Measurements from ENCODE around the gene PDZD2.

The PDZD2 gene

GRCh38 chr5:31783086-31783645, 144.2 kb downstream of the PDZD2 start:
- Mint-ChIP-seq H3K4me1 (no peaks in the 10 kb centered on the region), H3K4me3 (no peak overlapping the region), H3K27me3 (no peaks in the 10 kb centered on the region), H3K9me3 (no peaks in the 10 kb centered on the region), H3K27ac (no peak overlapping the region), H3K36me3 (no peaks in the 10 kb centered on the region)

- H3K27me3 Mint-ChIP-seq = no peaks in the 10 kb centered on the region
- H3K27ac Mint-ChIP-seq = no peak overlapping the region
- H3K9me3 Mint-ChIP-seq = no peaks in the 10 kb centered on the region
- H3K4me1 Mint-ChIP-seq = no peaks in the 10 kb centered on the region
- H3K36me3 Mint-ChIP-seq = no peaks in the 10 kb centered on the region
- no peak overlapping the region for H3K4me3 Mint-ChIP-seq
These were observed 144.8 kb downstream of the PDZD2 start for GRCh38 chr5:31783731-31784130.

- no peaks in the 10 kb centered on the region for H3K36me3 Mint-ChIP-seq
- no peak overlapping the region for H3K4me3 Mint-ChIP-seq
- H3K9me3 Mint-ChIP-seq = no peaks in the 10 kb centered on the region
- no peaks in the 10 kb centered on the region for H3K27me3 Mint-ChIP-seq
- no peaks in the 10 kb centered on the region for H3K4me1 Mint-ChIP-seq
- no peak overlapping the region for H3K27ac Mint-ChIP-seq
These were observed 147.2 kb downstream of the PDZD2 start for GRCh38 chr5:31786090-31786631.

DNA sequence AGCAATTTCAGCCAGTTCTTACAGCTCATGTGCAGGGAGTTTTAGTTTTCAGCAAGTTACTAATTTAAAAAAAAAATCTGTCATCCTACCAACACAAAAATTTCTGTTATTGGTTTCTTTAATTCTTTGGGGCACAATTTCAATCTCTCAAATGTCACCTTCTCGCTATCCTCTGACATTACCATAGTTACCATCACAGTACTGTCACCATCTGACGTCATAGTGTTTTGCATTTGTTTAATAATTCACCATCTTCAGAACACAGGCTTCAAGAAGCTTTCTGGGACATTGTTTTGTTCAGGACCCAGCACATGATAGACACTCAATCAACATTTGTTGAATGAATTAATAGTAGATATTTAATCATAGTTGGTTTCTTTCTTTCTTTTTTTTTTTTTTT, 155.1 kb downstream of the PDZD2 start:
- Mint-ChIP-seq H3K36me3 (no peaks in the 10 kb centered on the region), H3K4me3 (no peak overlapping the region), H3K27ac (no peak overlapping the region), H3K4me1 (no peaks in the 10 kb centered on the region), H3K9me3 (no peaks in the 10 kb centered on the region), H3K27me3 (peaks cover 3% of the 10 kb centered on the region)

GRCh38 chr5:31798168-31798567, 159.2 kb downstream of the PDZD2 start:
- Mint-ChIP-seq H3K4me3 (no peak overlapping the region), H3K27ac (no peak overlapping the region), H3K9me3 (no peaks in the 10 kb centered on the region), H3K27me3 (peaks cover 3% of the 10 kb centered on the region), H3K4me1 (no peaks in the 10 kb centered on the region), H3K36me3 (no peaks in the 10 kb centered on the region)

- Mint-ChIP-seq H3K36me3 (no peaks in the 10 kb centered on the region), H3K4me1 (no peaks in the 10 kb centered on the region)
These were observed 161.4 kb downstream of the PDZD2 start for GRCh38 chr5:31800351-31800750.

GRCh38 chr5:31805785-31806400, 167.0 kb downstream of the PDZD2 start:
- no peaks in the 10 kb centered on the region for H3K4me1 Mint-ChIP-seq
- no peak overlapping the region for H3K27ac Mint-ChIP-seq
- H3K27me3 Mint-ChIP-seq = no peaks in the 10 kb centered on the region
- H3K4me3 Mint-ChIP-seq = no peak overlapping the region
- no peaks in the 10 kb centered on the region for H3K9me3 Mint-ChIP-seq
- no peaks in the 10 kb centered on the region for H3K36me3 Mint-ChIP-seq

More at GRCh38 chr5:31800351-31800750, 161.4 kb downstream of the PDZD2 start:
- no peaks in the 10 kb centered on the region for H3K9me3 Mint-ChIP-seq
- no peak overlapping the region for H3K4me3 Mint-ChIP-seq
- H3K27me3 Mint-ChIP-seq = peaks cover 3% of the 10 kb centered on the region
- no peak overlapping the region for H3K27ac Mint-ChIP-seq

- Mint-ChIP-seq H3K27me3 (no peaks in the 10 kb centered on the region), H3K36me3 (no peaks in the 10 kb centered on the region), H3K9me3 (no peaks in the 10 kb centered on the region), H3K27ac (no peak overlapping the region), H3K4me3 (no peak overlapping the region), H3K4me1 (no peaks in the 10 kb centered on the region)
These were observed 167.6 kb downstream of the PDZD2 start for GRCh38 chr5:31806561-31806960.

DNA sequence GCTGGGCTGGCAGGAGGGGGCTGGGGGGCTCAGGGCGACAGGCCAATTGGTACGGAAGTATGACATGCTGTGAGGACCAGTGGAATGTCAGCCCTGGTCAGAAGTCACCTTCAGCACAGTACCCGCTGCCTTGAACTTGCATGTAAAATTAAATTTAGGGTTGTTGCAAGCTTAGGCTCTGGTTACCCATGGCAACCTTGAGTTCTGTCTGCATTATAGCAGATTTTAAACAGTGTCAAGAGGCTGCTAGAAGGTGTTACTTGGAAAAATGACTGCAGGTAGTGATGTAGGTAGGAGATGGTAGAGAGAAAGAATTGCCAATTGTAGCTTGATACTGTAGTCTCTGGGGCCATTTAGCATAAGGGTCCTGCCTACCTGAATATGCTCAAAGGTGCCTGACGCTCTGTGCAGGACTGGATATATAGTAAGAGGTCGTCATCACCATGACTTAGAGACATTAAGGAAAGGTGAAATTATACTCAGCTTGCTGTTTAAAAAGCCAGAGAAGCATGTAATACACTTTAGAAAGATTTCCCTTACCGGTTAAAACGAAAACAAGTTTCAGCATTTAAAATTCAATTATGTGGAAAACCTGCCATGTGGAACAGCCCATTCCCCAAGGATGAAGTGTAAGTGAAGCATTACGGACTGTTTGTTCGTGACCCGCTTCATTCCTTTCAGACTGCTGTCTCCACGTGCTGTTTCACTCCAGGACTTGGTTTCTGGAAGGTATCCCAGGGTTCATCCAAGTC, 169.0 kb downstream of the PDZD2 start:
- Mint-ChIP-seq H3K9me3 (no peaks in the 10 kb centered on the region), H3K27me3 (no peaks in the 10 kb centered on the region), H3K4me1 (no peaks in the 10 kb centered on the region), H3K36me3 (no peaks in the 10 kb centered on the region), H3K27ac (no peak overlapping the region), H3K4me3 (no peak overlapping the region)

DNA sequence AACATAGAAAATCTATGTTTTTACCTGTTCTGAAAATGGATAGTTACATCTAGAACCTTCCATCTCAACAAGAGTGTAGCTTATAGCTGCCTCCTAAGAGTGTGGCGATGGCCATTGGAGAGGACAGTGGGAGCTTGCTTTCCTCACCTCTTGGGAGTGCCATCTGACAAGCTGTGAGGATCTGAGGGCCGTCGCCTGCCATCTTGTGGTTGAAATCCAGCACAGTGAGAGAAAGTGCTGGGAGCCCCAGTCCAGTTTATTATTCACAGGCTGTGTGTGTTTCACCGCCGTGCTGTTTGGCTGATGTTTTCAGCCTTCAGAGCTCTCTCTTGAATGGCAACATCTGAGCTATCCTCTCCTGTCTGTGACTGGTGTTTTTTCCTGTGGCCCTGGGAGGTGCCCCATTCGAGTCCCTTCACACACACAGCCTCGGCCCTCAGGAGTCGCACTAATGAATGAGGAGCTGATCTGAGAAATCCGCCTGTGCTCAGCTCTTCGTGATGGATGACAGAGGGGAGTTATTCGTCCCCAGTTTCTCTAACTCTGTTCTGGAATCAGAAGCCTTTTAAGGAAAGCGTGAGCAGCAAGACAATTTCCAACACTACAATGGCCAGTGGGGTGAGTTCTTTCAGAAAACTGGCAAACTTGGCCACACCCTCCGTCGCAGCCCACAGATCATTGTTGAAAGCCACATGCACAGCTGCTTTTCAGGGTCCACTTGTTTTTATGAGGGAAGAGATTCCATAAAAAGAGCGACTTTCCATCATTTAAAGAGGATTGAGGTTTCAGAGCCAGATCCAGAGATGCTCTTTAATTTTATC, 170.3 kb downstream of the PDZD2 start:
- Mint-ChIP-seq H3K27ac (no peak overlapping the region), H3K4me1 (no peaks in the 10 kb centered on the region), H3K4me3 (no peak overlapping the region), H3K9me3 (no peaks in the 10 kb centered on the region), H3K36me3 (no peaks in the 10 kb centered on the region), H3K27me3 (no peaks in the 10 kb centered on the region)

DNA sequence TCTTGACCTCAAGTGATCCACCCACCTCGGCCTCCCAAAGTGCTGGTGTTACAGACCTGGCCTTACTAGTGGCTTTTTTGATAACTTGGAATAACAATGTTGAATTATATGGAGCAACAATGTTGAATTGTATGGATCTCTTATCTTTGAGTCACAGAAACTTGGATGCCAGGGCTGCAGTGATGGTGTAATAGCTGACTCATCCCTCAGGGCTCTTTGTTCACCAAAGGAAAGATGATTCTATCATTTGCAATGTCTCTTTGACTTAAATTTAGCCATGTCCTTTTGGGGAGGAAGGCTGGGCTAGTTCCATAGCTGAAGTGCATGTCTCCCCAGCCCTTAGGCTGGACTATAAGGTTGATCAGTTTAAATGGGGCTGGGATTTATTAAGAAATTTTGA, 172.3 kb downstream of the PDZD2 start:
- H3K9me3 Mint-ChIP-seq = no peaks in the 10 kb centered on the region
- no peak overlapping the region for H3K27ac Mint-ChIP-seq
- H3K36me3 Mint-ChIP-seq = no peaks in the 10 kb centered on the region
- H3K4me1 Mint-ChIP-seq = no peaks in the 10 kb centered on the region
- no peaks in the 10 kb centered on the region for H3K27me3 Mint-ChIP-seq
- H3K4me3 Mint-ChIP-seq = no peak overlapping the region

DNA sequence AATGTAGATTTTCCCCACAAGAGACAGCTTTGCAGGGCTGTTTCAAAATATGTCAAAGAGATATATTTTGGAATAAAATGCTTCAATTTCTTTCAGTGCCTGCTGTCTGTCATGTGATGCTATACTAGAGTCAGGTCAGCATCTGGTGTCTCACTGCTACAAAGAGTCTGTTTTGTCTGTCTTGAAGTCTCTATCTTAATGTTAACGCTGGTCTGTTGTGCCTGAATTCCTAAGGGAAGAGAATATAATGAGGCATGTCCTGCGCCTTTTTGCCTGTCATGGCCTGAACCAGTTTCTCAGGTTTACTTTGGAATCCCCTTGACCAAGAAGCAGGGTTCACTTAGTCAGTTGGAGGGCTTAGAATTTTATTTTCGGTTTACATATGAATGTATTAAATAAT, 176.4 kb downstream of the PDZD2 start:
- no peaks in the 10 kb centered on the region for H3K9me3 Mint-ChIP-seq
- no peaks in the 10 kb centered on the region for H3K36me3 Mint-ChIP-seq
- H3K4me1 Mint-ChIP-seq = no peaks in the 10 kb centered on the region

GRCh38 chr5:31819926-31820516, 181.1 kb downstream of the PDZD2 start:
- Mint-ChIP-seq H3K9me3 (no peaks in the 10 kb centered on the region), H3K27ac (no peak overlapping the region), H3K36me3 (no peaks in the 10 kb centered on the region), H3K4me3 (no peak overlapping the region), H3K27me3 (peaks cover 3% of the 10 kb centered on the region), H3K4me1 (no peaks in the 10 kb centered on the region)

More for the DNA sequence above, 176.4 kb downstream of the PDZD2 start:
- Mint-ChIP-seq H3K27ac (no peak overlapping the region), H3K4me3 (no peak overlapping the region), H3K27me3 (no peaks in the 10 kb centered on the region)

- Mint-ChIP-seq H3K27ac (no peak overlapping the region), H3K4me3 (no peak overlapping the region), H3K9me3 (no peaks in the 10 kb centered on the region), H3K36me3 (no peaks in the 10 kb centered on the region), H3K27me3 (peaks cover 3% of the 10 kb centered on the region), H3K4me1 (peaks cover 8% of the 10 kb centered on the region)
These were observed 184.5 kb downstream of the PDZD2 start for GRCh38 chr5:31823472-31823871.

DNA sequence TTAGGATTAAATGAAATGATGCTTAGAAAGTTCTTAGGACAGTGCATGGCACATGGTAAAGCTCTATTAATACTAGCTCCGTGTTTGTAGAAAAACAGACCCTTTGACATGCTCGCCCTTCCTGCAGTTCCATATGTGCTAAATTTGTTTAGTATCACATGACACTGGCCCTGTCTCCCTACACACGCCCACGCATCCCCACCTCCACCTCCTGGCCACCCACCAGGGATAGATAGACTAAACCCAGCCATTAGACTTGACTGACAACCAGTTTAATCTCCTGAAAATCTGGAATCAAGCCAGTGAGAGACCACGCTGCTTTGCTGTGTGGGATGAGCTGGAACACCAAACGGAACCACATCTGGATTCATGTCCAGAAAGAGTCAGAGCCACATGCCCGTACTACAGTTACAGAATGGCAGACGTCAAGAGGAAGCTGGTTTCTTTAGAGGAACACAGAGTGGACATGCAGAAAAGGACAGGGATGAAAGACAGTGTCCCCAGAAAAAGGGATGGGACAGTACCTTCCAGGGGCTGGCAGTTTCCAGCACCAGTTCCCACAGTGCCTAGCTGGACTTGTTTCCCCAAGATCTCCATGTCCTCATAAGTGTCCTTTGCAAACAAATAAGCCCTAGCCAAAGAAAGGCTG, 186.1 kb downstream of the PDZD2 start:
- H3K36me3 Mint-ChIP-seq = no peaks in the 10 kb centered on the region
- H3K4me3 Mint-ChIP-seq = no peak overlapping the region
- peaks cover 3% of the 10 kb centered on the region for H3K27me3 Mint-ChIP-seq

More for the DNA sequence above, 186.1 kb downstream of the PDZD2 start:
- H3K4me1 Mint-ChIP-seq = peaks cover 8% of the 10 kb centered on the region
- H3K9me3 Mint-ChIP-seq = no peaks in the 10 kb centered on the region
- H3K27ac Mint-ChIP-seq = no peak overlapping the region
